Astrocyte (in vitro differentiated cells and primary cell): ENCODE results near the gene VEGFB. TPM values are rescaled to one million over a fixed set of nuclear protein-coding genes. Genes with fewer than 3 reads are reported as not detected.

Experiments
- DNase-seq: peaks from one replicate; pipeline ENCODE4 v3.0.0-alpha.2; 2010; ENCODE audit warnings: low read depth
- FAIRE-seq: peaks from 2 replicates; lab custom pipeline; 2011; peaks lifted over from hg19 to GRCh38; lab: Jason Lieb, UNC
- H2AFZ ChIP-seq: 2 replicates; pipeline ENCODE4 v1.6.0; 2012; ENCODE audit warnings: low read depth, low read length, inconsistent platforms
- H3K27ac ChIP-seq: 2 replicates; pipeline ENCODE4 v1.5.1; 2011; ENCODE audit warnings: low read depth, low read length, inconsistent platforms
- H3K27me3 ChIP-seq: 2 replicates; pipeline ENCODE4 v1.6.0; 2011; ENCODE audit warnings: low read length, inconsistent platforms; ENCODE audit not compliant: insufficient read depth
- H3K36me3 ChIP-seq: 2 replicates; pipeline ENCODE4 v1.5.1; 2011; ENCODE audit warnings: low read length, inconsistent platforms; ENCODE audit not compliant: insufficient read depth
- H3K4me1 ChIP-seq: 2 replicates; pipeline ENCODE4 v1.5.1; 2011; ENCODE audit warnings: low read length, inconsistent platforms; ENCODE audit not compliant: insufficient read depth
- H3K4me2 ChIP-seq: 2 replicates; pipeline ENCODE4 v1.6.0; 2012; ENCODE audit warnings: low read length, inconsistent platforms
- H3K4me3 ChIP-seq: 2 replicates; pipeline ENCODE4 v1.5.1; 2011; ENCODE audit warnings: low read depth, mild to moderate bottlenecking, low read length, inconsistent platforms; ENCODE audit not compliant: insufficient read depth
- H3K79me2 ChIP-seq: 2 replicates; pipeline ENCODE4 v1.6.0; 2012; ENCODE audit warnings: mild to moderate bottlenecking, low read length, inconsistent platforms; ENCODE audit not compliant: insufficient read depth
- H3K9ac ChIP-seq: 2 replicates; pipeline ENCODE4 v1.6.0; 2012; ENCODE audit warnings: mild to moderate bottlenecking, low read length, inconsistent platforms
- H3K9me3 ChIP-seq: 2 replicates; pipeline ENCODE4 v1.5.1; 2012; ENCODE audit warnings: low read depth, mild to moderate bottlenecking, low read length, inconsistent platforms; ENCODE audit not compliant: insufficient read depth
- H4K20me1 ChIP-seq: 2 replicates; pipeline ENCODE4 v1.6.0; 2012; ENCODE audit warnings: low read length, inconsistent platforms; ENCODE audit not compliant: insufficient read depth
- H3K27ac Mint-ChIP-seq: one replicate; pipeline ENCODE4 v1.8.0; 2021; ENCODE audit warnings: mild to moderate bottlenecking, mixed read lengths; ENCODE audit not compliant: unreplicated experiment
- H3K27me3 Mint-ChIP-seq: one replicate; pipeline ENCODE4 v1.8.0; 2021; ENCODE audit warnings: low read depth, mixed read lengths; ENCODE audit not compliant: unreplicated experiment
- H3K36me3 Mint-ChIP-seq: one replicate; pipeline ENCODE4 v1.8.0; 2021; ENCODE audit warnings: low read depth, mixed read lengths; ENCODE audit not compliant: unreplicated experiment
- H3K4me1 Mint-ChIP-seq: one replicate; pipeline ENCODE4 v1.8.0; 2021; ENCODE audit warnings: low read depth, mixed read lengths; ENCODE audit not compliant: unreplicated experiment
- H3K4me3 Mint-ChIP-seq: one replicate; pipeline ENCODE4 v1.8.0; 2021; ENCODE audit warnings: mild to moderate bottlenecking, moderate library complexity, mixed read lengths; ENCODE audit not compliant: unreplicated experiment
- H3K9me3 Mint-ChIP-seq: one replicate; pipeline ENCODE4 v1.8.0; 2021; ENCODE audit warnings: mild to moderate bottlenecking, mixed read lengths; ENCODE audit not compliant: unreplicated experiment
- EZH2 ChIP-seq: IDR thresholded peaks from 2 replicates; pipeline ENCODE4 v1.6.1; 2012; ENCODE audit warnings: mild to moderate bottlenecking, low read length, inconsistent platforms; ENCODE audit not compliant: insufficient read depth
- total RNA-seq: library from RNA; stranded (reverse); gene quantifications from 2 replicates; pipeline ENCODE4 v1.2.1, GENCODE V29; 2021
- TF ChIP-seq, protein P1 (sequence below): IDR thresholded peaks from 2 replicates; pipeline ENCODE4 v1.5.1; 2011; ENCODE audit warnings: low read depth, mild to moderate bottlenecking, inconsistent platforms, low read length, moderate library complexity; ENCODE audit not compliant: insufficient read depth

VEGFB gene
- total RNA-seq, 1 donor from 2014 or later, result 30.4 TPM

DNA sequence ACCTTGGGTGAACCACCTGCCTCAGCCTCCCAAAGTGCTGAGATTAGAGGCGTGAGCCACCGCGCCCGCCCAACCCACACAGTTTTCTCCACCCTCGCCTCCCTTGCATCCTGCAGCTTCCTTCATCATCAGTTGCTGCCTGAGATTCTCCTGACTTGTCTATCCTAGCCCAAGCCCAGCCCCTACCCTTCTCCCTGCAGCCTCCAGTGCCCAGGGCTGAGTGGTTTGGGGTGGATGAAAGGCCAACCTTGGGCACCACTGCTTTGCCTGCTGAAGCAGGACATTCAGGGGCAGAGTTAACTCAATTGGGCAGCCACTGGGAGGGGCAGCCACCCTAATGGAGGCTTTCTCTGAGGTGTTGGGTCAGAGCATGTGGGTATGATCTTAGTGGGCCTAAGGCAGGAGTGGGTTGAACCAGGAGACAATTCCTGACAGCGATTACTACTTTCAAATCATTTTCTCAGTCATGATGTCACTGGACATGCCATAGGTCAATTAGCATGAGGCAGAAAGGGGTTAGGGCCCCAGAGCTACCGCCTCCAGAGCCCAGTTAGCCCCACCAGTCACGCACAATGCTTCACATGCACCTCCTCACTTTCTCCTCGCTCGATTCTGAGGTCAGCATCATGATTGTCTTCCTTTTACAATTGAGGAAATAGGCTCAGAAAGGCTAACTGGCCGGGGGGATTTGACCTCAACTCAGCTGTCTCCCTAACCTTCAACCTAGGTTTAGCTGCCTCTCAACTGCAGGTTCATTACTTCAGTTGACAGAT lies 5.5 kb downstream of the VEGFB start:
- peak overlapping the region; percentile 94 for H3K27ac ChIP-seq
- no peak for FAIRE-seq

DNA sequence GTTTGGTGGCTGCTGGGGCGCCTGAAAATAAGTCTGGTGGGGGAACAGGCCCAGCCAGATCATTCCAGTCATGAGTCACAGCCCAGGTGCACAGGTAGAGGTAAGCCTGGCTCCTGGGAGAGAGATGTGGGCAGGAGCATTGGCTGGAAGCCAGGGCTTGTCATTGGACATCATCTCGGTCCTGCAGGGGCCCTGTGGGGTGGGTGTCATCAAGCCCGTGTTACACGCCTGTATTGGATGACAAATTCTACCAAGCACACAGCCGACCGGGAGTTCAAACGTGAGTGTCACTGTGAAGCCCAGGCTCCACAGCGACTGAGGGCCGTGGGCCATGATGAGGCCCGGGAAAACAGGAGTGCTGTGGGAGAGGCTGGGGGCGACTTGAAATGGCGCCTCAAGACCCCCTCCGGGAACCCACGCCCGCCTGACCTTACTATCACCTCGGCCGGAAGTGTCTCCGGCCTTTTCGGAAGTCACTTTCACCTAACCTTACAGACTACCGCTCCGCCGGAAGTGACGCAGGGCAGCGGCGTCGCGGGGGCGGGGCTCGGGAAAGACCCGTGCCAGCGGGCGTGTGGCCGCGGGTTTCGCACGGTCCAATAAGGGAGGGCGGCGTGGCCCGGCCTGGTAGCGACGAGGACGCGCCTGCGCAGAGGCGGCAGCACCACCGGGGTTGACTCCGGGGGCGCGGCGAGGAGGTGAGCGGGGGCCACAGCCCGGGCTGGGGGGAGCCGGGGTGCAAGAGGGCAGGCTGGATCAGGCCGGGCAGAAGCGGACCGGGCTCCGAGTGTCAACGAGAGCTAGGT lies 6.3 kb downstream of the VEGFB start, which contains the start of gene FKBP2:
TSS of gene FKBP2 (plus strand) at position 661 of the 806 bp plus-strand sequence. CDS start 1,293 bp downstream, outside the sequence.
- H3K79me2 ChIP-seq, result peaks cover 42% of the 10 kb centered on the region
- TF ChIP-seq, protein P1, sequence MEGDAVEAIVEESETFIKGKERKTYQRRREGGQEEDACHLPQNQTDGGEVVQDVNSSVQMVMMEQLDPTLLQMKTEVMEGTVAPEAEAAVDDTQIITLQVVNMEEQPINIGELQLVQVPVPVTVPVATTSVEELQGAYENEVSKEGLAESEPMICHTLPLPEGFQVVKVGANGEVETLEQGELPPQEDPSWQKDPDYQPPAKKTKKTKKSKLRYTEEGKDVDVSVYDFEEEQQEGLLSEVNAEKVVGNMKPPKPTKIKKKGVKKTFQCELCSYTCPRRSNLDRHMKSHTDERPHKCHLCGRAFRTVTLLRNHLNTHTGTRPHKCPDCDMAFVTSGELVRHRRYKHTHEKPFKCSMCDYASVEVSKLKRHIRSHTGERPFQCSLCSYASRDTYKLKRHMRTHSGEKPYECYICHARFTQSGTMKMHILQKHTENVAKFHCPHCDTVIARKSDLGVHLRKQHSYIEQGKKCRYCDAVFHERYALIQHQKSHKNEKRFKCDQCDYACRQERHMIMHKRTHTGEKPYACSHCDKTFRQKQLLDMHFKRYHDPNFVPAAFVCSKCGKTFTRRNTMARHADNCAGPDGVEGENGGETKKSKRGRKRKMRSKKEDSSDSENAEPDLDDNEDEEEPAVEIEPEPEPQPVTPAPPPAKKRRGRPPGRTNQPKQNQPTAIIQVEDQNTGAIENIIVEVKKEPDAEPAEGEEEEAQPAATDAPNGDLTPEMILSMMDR, result no peak
- TF ChIP-seq EZH2, result no peak
- Mint-ChIP-seq H3K4me3 (peak within 1 kb of the TSS; percentile 91), H3K9me3 (no peaks in the 10 kb centered on the region), H3K36me3 (peaks cover 9% of the 10 kb centered on the region), H3K27ac (peak within 1 kb of the TSS; percentile 97), H3K4me1 (peaks cover 18% of the 10 kb centered on the region), H3K27me3 (no peaks in the 10 kb centered on the region)
- peaks cover 33% of the 10 kb centered on the region for H4K20me1 ChIP-seq
- H2AFZ ChIP-seq, result peak within 1 kb of the TSS; percentile 87
- peak within 1 kb of the TSS; percentile 94 for H3K27ac ChIP-seq
- FAIRE-seq (no peak), DNase-seq (peak; percentile 86)
- peaks cover 38% of the 10 kb centered on the region for H3K4me1 ChIP-seq
- peak within 1 kb of the TSS; percentile 84 for H3K4me3 ChIP-seq
- peaks cover 14% of the 10 kb centered on the region for H3K36me3 ChIP-seq
- peak within 1 kb of the TSS; percentile 88 for H3K9ac ChIP-seq
- no peaks in the 10 kb centered on the region for H3K9me3 ChIP-seq
- H3K27me3 ChIP-seq, result no peaks in the 10 kb centered on the region
- peak within 1 kb of the TSS; percentile 99 for H3K4me2 ChIP-seq

More for the DNA sequence above, 5.5 kb downstream of the VEGFB start:
- peaks cover 9% of the 10 kb centered on the region for H3K36me3 Mint-ChIP-seq
- Histone ChIP-seq H3K9me3 (no peaks in the 10 kb centered on the region), H4K20me1 (peaks cover 30% of the 10 kb centered on the region), H3K4me1 (peaks cover 41% of the 10 kb centered on the region), H3K4me2 (peak overlapping the region; percentile 99), H3K9ac (peak overlapping the region; percentile 88), H3K27me3 (no peaks in the 10 kb centered on the region), H3K79me2 (peaks cover 39% of the 10 kb centered on the region), H3K4me3 (peak overlapping the region; percentile 84), H2AFZ (no peak overlapping the region), H3K36me3 (peaks cover 14% of the 10 kb centered on the region)
- H3K9me3 Mint-ChIP-seq, result no peaks in the 10 kb centered on the region
- peaks cover 18% of the 10 kb centered on the region for H3K4me1 Mint-ChIP-seq
- H3K27me3 Mint-ChIP-seq, result no peaks in the 10 kb centered on the region
- TF ChIP-seq EZH2, result no peak
- TF ChIP-seq, protein P1, result no peak
- peak overlapping the region; percentile 97 for H3K27ac Mint-ChIP-seq
- no peak for DNase-seq
- H3K4me3 Mint-ChIP-seq, result peak overlapping the region; percentile 91
